H1 (cell line): ENCODE results near the gene PLCB3. TPM values are rescaled to one million over a fixed set of nuclear protein-coding genes. Genes with fewer than 3 reads are reported as not detected.

Experiments used
- CBX5 ChIP-seq: fragments of 300-800, 300-1000 bp; sonication (generic); IDR thresholded peaks from 2 replicates; pipeline ENCODE4 v1.7.1; 2016; ENCODE audit warnings: antibody characterized with exemption, low read length, low read depth
- CBX8 ChIP-seq: fragments of 300-800, 300-1000 bp; sonication (generic); IDR thresholded peaks from 2 replicates; pipeline ENCODE4 v1.7.1; 2016; ENCODE audit warnings: low read depth, low read length, borderline replicate concordance
- CTBP2 ChIP-seq: IDR thresholded peaks from 2 replicates; pipeline ENCODE4 v1.7.0; 2011; ENCODE audit warnings: borderline replicate concordance, mild to moderate bottlenecking, moderate library complexity, mixed read lengths, low read length; ENCODE audit not compliant: insufficient read depth, insufficient read length
- EGR1 ChIP-seq: IDR thresholded peaks from 2 replicates; pipeline ENCODE4 v1.6.1; 2011; ENCODE audit warnings: low read depth, low read length, borderline replicate concordance
- HDAC6 ChIP-seq: IDR thresholded peaks from one replicate; pipeline ENCODE4 v1.7.1; 2012; ENCODE audit warnings: low read depth, mild to moderate bottlenecking, inconsistent platforms, low read length, moderate library complexity
- JUND ChIP-seq: IDR thresholded peaks from 2 replicates; pipeline ENCODE4 v1.6.1; 2011; ENCODE audit warnings: mild to moderate bottlenecking, improper control_type of control experiment, low read length
- KDM5A ChIP-seq: fragments of 200-600 bp; IDR thresholded peaks from 2 replicates; pipeline ENCODE4 v1.7.1; 2012; ENCODE audit warnings: mild to moderate bottlenecking, low read length, inconsistent platforms, mixed read lengths
- RBBP5 ChIP-seq: IDR thresholded peaks from 2 replicates; pipeline ENCODE4 v1.7.1; 2012; ENCODE audit warnings: low read depth, mild to moderate bottlenecking, inconsistent platforms, low read length, moderate library complexity, borderline replicate concordance
- polyA plus RNA-seq, 7 experiments: library from polyadenylated mRNA; depleted of rRNA in 3 of 7; stranded (reverse) in 5 of 7; unstranded in 2 of 7; fragments of >200 nt in 5 of 7; fragments of 200-250 nt in 2 of 7; gene quantifications; 1 replicate in 5 of 7; 2 replicates in 1 of 7; 4 replicates in 1 of 7; pipeline versions ENCODE4 v1.2.1 to v1.2.3, GENCODE V29; 2011 to 2013; ENCODE audit warnings: missing spikeins in 2 of 7, mixed read lengths in 2 of 7
- total RNA-seq: library from RNA; stranded (reverse); fragmentation: NEBNext Ultra II Directional; extraction: Animal tissue kit (Norgen Biotek cat#: 25700); gene quantifications from 2 replicates; pipeline ENCODE4 v1.2.1, GENCODE V29; 2021
- TF ChIP-seq, protein P1 (sequence below): IDR thresholded peaks from 2 replicates; pipeline ENCODE4 v1.6.1; 2012; ENCODE audit warnings: low read length, inconsistent platforms

The PLCB3 gene
- total and polyA plus RNA-seq, 2 of the 8 experiments (the other 6 are each of a cell fraction or from before 2014, with no cell fraction given) = 47.2 to 104 TPM

DNA sequence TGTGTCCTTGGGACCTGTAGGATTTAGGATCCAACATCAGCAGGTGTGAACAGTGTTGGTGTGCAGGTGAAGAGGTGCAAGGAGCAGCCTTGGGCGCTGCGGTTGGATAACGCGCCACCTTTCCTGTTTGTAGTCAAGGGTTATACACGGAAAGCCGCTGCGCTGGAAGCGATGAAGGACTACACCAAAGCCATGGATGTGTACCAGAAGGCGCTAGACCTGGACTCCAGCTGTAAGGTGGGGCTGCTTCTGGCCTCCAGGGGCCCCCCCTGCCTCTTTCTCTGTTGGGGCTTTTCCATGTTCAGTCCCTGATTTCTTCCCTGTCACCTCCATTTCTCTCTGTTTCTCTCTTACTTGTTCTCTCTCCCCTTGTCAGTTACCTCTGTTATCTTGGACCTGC lies 48.3 kb upstream of the PLCB3 start (continued):
- TF ChIP-seq, protein P1, sequence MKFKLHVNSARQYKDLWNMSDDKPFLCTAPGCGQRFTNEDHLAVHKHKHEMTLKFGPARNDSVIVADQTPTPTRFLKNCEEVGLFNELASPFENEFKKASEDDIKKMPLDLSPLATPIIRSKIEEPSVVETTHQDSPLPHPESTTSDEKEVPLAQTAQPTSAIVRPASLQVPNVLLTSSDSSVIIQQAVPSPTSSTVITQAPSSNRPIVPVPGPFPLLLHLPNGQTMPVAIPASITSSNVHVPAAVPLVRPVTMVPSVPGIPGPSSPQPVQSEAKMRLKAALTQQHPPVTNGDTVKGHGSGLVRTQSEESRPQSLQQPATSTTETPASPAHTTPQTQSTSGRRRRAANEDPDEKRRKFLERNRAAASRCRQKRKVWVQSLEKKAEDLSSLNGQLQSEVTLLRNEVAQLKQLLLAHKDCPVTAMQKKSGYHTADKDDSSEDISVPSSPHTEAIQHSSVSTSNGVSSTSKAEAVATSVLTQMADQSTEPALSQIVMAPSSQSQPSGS = no peak
- TF ChIP-seq CTBP2 = no peak
- TF ChIP-seq CBX8 = no peak
- no peak for TF ChIP-seq JUND
- TF ChIP-seq CBX5 = no peak
- no peak for TF ChIP-seq KDM5A
- TF ChIP-seq EGR1 = no peak
- no peak for TF ChIP-seq RBBP5
- TF ChIP-seq HDAC6 = no peak
- TF ChIP-seq, all 59 proteins: peak for 0
